DMS153 treated with DMSO at 0.1 percent for 48 hours (cell line): ENCODE results near the gene FAM200B.

Source experiments
- DNase-seq: peaks from one replicate; lab custom pipeline; 2025; ENCODE audit not compliant: unreplicated experiment; lab: John Stamatoyannopoulos, UW

The FAM200B gene

GRCh38 chr4:15667006-15667405 lies 14.6 kb upstream of the FAM200B start:
- DNase-seq = no peak

GRCh38 chr4:15668566-15669435 lies 12.8 kb upstream of the FAM200B start:
- DNase-seq = no peak

GRCh38 chr4:15670576-15670975 lies 11.1 kb upstream of the FAM200B start:
- no peak for DNase-seq

- no peak for DNase-seq
Measured at GRCh38 chr4:15672101-15672500, 9.5 kb upstream of the FAM200B start.

- DNase-seq = no peak
Measured at GRCh38 chr4:15673337-15673736, 8.3 kb upstream of the FAM200B start.

- no peak for DNase-seq
Measured at GRCh38 chr4:15674046-15674445, 7.6 kb upstream of the FAM200B start.

GRCh38 chr4:15674926-15675325 lies 6.7 kb upstream of the FAM200B start:
- no peak for DNase-seq

GRCh38 chr4:15675356-15675755 lies 6.3 kb upstream of the FAM200B start:
- DNase-seq = no peak

- DNase-seq = no peak
Measured at GRCh38 chr4:15676039-15676438, 5.6 kb upstream of the FAM200B start.

GRCh38 chr4:15676899-15677298 lies 4.7 kb upstream of the FAM200B start:
- DNase-seq = no peak

- no peak for DNase-seq
Measured at GRCh38 chr4:15677507-15677988, 4.1 kb upstream of the FAM200B start.

GRCh38 chr4:15681067-15681371 lies 608 bp upstream of the FAM200B start:
- no peak for DNase-seq

GRCh38 chr4:15682242-15683142 lies 865 bp downstream of the FAM200B start:
- no peak for DNase-seq

GRCh38 chr4:15683143-15683495 lies 1.5 kb downstream of the FAM200B start:
- no peak for DNase-seq

GRCh38 chr4:15684498-15684897 lies 2.9 kb downstream of the FAM200B start:
- DNase-seq = no peak

GRCh38 chr4:15688051-15688450 lies 6.4 kb downstream of the FAM200B start:
- DNase-seq = no peak

GRCh38 chr4:15689540-15689939 lies 7.9 kb downstream of the FAM200B start:
- DNase-seq = no peak

- no peak for DNase-seq
Measured at GRCh38 chr4:15690020-15690809, 8.6 kb downstream of the FAM200B start.

- DNase-seq = no peak
Measured at GRCh38 chr4:15691346-15692135, 9.9 kb downstream of the FAM200B start.

- DNase-seq = no peak
Measured at GRCh38 chr4:15692602-15693001, 11.0 kb downstream of the FAM200B start.

GRCh38 chr4:15694431-15694830 lies 12.8 kb downstream of the FAM200B start:
- no peak for DNase-seq
